Breast epithelium (tissue), 4 donors: ENCODE measurements around the gene PRXL2A. TPM values are rescaled to one million over a fixed set of nuclear protein-coding genes. Genes with fewer than 3 reads are reported as not detected.

ENCODE experiments used
- DNase-seq, 2 donors: peaks; one replicate each; pipeline ENCODE4 v3.0.0-alpha.2; 2019; ENCODE audit warnings: low spot score in 2 of 2
- H3K27ac ChIP-seq, 2 donors: fragments of 200-600 bp; sonication (generic) in 1 of 2; one replicate each; pipeline ENCODE4 v1.5.1; 2016 to 2019; ENCODE audit warnings: mild to moderate bottlenecking in 1 of 2
- H3K27me3 ChIP-seq, 2 donors: fragments of 200-600 bp; sonication (generic) in 1 of 2; one replicate each; pipeline versions ENCODE4 v1.5.1 to v1.6.0; 2017 to 2019; ENCODE audit warnings: control low read depth in 1 of 2, mild to moderate bottlenecking in 1 of 2
- H3K36me3 ChIP-seq: fragments of 200-600 bp; one replicate; pipeline ENCODE4 v1.5.1; 2019
- H3K4me1 ChIP-seq, 2 donors: fragments of 200-600 bp; sonication (generic); one replicate each; pipeline ENCODE4 v1.5.1; 2016 to 2019; ENCODE audit warnings: control low read depth in 1 of 2
- H3K4me3 ChIP-seq, 3 donors: fragments of 200-600 bp; sonication (generic); 1 replicate in 2 of 3; 2 replicates in 1 of 3; pipeline ENCODE4 v1.5.1; 2016 to 2019; ENCODE audit warnings: mild to moderate bottlenecking in 3 of 3, moderate library complexity in 2 of 3
- H3K9me3 ChIP-seq, 2 donors: fragments of 200-600 bp; sonication (generic) in 1 of 2; one replicate each; pipeline ENCODE4 v1.5.1; 2016 to 2019; ENCODE audit warnings: control low read depth in 1 of 2
- POLR2A ChIP-seq: fragments of 450-650 bp; IDR thresholded peaks from one replicate; pipeline ENCODE4 v1.6.1; 2016; ENCODE audit warnings: antibody characterized with exemption, mild to moderate bottlenecking, moderate library complexity
- POLR2AphosphoS5 ChIP-seq, 3 donors: sonication (generic); formaldehyde crosslinking; IDR thresholded peaks; one replicate each; pipeline ENCODE4 v1.6.1; 2017; ENCODE audit warnings: antibody characterized with exemption in 3 of 3
- intact Hi-C: fragments of 100-400 bp; cut with DNase I; formaldehyde crosslinking; loops from one replicate; pipeline ENCODE4 v1.15.1; 2023; ENCODE audit warnings: low total_unique reads
- total RNA-seq, 3 donors: library from RNA; depleted of rRNA; stranded (reverse); fragments of >200 nt; gene quantifications; one replicate each; pipeline ENCODE4 v1.1.0, GENCODE V29; 2016
- TF ChIP-seq, protein P1 (sequence below), 3 donors: fragments of 450-650 bp; IDR thresholded peaks; one replicate each; pipeline ENCODE4 v1.5.1; 2016 to 2017; ENCODE audit warnings: antibody characterized with exemption in 3 of 3, mild to moderate bottlenecking in 3 of 3, moderate library complexity in 3 of 3

The PRXL2A gene
- total RNA-seq, 3 donors from 2014 or later, result 82.3 to 547 (median 88.4) TPM

GRCh38 chr10:80405035-80405434 is 3.3 kb upstream of the PRXL2A start:
- no peaks in the 10 kb centered on the region for H3K36me3 ChIP-seq
- intact Hi-C loops, result loop anchor here (5.0 kb wide), 1 partner anchor 47 kb away; the partner anchor contains the start of gene TSPAN14
- no peak for DNase-seq
- peak overlapping the region in 1 of 2 donors; percentile 48 for H3K27ac ChIP-seq
- no peaks in the 10 kb centered on the region for H3K9me3 ChIP-seq
- H3K4me1 ChIP-seq, result no peaks in the 10 kb centered on the region
- TF ChIP-seq POLR2AphosphoS5 (IDR thresholded peaks at IDR 0.05), result no peak
- TF ChIP-seq POLR2A, result no peak
- H3K4me3 ChIP-seq, result no peak overlapping the region
- H3K27me3 ChIP-seq, result no peaks in the 10 kb centered on the region

- intact Hi-C loops, result loop anchor here (5.0 kb wide), 1 partner anchor 47 kb away; the partner anchor contains the start of gene TSPAN14
- DNase-seq, result no peak
- H3K4me3 ChIP-seq, result no peak overlapping the region
- no peaks in the 10 kb centered on the region for H3K4me1 ChIP-seq
- TF ChIP-seq POLR2A (no peak), POLR2AphosphoS5 (IDR thresholded peaks at IDR 0.05) (no peak)
- TF ChIP-seq, protein P1, sequence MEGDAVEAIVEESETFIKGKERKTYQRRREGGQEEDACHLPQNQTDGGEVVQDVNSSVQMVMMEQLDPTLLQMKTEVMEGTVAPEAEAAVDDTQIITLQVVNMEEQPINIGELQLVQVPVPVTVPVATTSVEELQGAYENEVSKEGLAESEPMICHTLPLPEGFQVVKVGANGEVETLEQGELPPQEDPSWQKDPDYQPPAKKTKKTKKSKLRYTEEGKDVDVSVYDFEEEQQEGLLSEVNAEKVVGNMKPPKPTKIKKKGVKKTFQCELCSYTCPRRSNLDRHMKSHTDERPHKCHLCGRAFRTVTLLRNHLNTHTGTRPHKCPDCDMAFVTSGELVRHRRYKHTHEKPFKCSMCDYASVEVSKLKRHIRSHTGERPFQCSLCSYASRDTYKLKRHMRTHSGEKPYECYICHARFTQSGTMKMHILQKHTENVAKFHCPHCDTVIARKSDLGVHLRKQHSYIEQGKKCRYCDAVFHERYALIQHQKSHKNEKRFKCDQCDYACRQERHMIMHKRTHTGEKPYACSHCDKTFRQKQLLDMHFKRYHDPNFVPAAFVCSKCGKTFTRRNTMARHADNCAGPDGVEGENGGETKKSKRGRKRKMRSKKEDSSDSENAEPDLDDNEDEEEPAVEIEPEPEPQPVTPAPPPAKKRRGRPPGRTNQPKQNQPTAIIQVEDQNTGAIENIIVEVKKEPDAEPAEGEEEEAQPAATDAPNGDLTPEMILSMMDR (IDR thresholded peaks at IDR 0.05), result no peak
- H3K9me3 ChIP-seq, result no peaks in the 10 kb centered on the region
- H3K27me3 ChIP-seq, result no peaks in the 10 kb centered on the region
- H3K27ac ChIP-seq, result peak overlapping the region in 1 of 2 donors; percentile 48
- no peaks in the 10 kb centered on the region for H3K36me3 ChIP-seq
These were observed 2.7 kb upstream of the PRXL2A start for GRCh38 chr10:80405626-80406025.

GRCh38 chr10:80406204-80406603 is 2.1 kb upstream of the PRXL2A start:
- Histone ChIP-seq H3K36me3 (no peaks in the 10 kb centered on the region), H3K4me1 (no peaks in the 10 kb centered on the region), H3K27me3 (no peaks in the 10 kb centered on the region), H3K9me3 (no peaks in the 10 kb centered on the region), H3K4me3 (no peak overlapping the region), H3K27ac (peak overlapping the region in 1 of 2 donors; percentile 33)
- TF ChIP-seq, protein P1 (IDR thresholded peaks at IDR 0.05), result no peak
- TF ChIP-seq POLR2A (no peak), POLR2AphosphoS5 (IDR thresholded peaks at IDR 0.05) (no peak)
- intact Hi-C loops, result loop anchor here (5.0 kb wide), 1 partner anchor 46 kb away; the partner anchor contains the start of gene TSPAN14
- no peak for DNase-seq

DNA sequence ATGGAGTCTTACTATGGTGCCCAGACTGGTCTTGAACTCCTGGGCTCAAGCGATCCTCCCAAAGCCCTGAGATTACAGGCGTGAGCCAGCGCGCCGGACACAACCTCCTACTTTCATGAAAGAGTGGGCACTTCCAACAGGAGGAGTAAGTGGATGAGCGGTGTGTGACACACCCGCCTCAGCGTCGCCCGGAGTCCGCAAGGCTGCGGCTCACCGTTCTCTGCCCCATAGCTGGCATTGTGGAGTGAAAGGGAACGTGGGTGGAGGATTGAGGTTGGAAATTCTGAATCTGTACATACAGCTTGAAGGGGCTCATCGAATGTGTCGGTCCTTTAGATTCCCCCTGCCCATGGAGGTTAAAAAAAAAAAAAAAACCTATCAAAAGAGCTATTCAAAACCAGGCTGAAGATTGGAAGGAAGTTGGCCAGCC is 524 bp upstream of the PRXL2A start:
- no peaks in the 10 kb centered on the region for H3K27me3 ChIP-seq
- intact Hi-C loops, result loop anchor here (5.0 kb wide), 1 partner anchor 44 kb away; the partner anchor contains the start of gene TSPAN14
- TF ChIP-seq POLR2AphosphoS5 (IDR thresholded peaks at IDR 0.05) (no peak), POLR2A (no peak)
- TF ChIP-seq, protein P1 (IDR thresholded peaks at IDR 0.05), result no peak
- no peak for DNase-seq
- no peaks in the 10 kb centered on the region for H3K36me3 ChIP-seq
- no peaks in the 10 kb centered on the region for H3K9me3 ChIP-seq
- H3K4me1 ChIP-seq, result peaks cover under 1 to 1% of the 10 kb centered on the region in 2 donors
- H3K4me3 ChIP-seq, result peak overlapping the region; percentile 64 to 92 (median 83)
- H3K27ac ChIP-seq, result peak overlapping the region; percentile 81 to 88

GRCh38 chr10:80409121-80409520 is 770 bp downstream of the PRXL2A start:
- Histone ChIP-seq H3K9me3 (no peaks in the 10 kb centered on the region), H3K4me3 (peak overlapping the region; percentile 64 to 92 (median 83)), H3K36me3 (no peaks in the 10 kb centered on the region), H3K4me1 (peaks cover 7 to 14% of the 10 kb centered on the region in 2 donors), H3K27ac (peak overlapping the region; percentile 81 to 88), H3K27me3 (no peaks in the 10 kb centered on the region)
- intact Hi-C loops, result loop anchor here (5.0 kb wide), 1 partner anchor 43 kb away; the partner anchor contains the start of gene TSPAN14
- TF ChIP-seq, protein P1 (IDR thresholded peaks at IDR 0.05), result no peak
- no peak for TF ChIP-seq POLR2A
- no peak for TF ChIP-seq POLR2AphosphoS5 (IDR thresholded peaks at IDR 0.05)
- DNase-seq, result no peak
